WI38 (cell line): ENCODE results near the gene FOXN3.

Source experiments
- H3K4me3 ChIP-seq: 2 replicates; pipeline ENCODE4 v1.5.1; 2011; ENCODE audit warnings: low read depth, mild to moderate bottlenecking, control low read depth, low read length
- TF ChIP-seq, protein P1 (sequence below): IDR thresholded peaks from 2 replicates; pipeline ENCODE4 v1.5.1; 2012; ENCODE audit warnings: low read depth, mild to moderate bottlenecking, control low read depth, low read length

Gene FOXN3

DNA sequence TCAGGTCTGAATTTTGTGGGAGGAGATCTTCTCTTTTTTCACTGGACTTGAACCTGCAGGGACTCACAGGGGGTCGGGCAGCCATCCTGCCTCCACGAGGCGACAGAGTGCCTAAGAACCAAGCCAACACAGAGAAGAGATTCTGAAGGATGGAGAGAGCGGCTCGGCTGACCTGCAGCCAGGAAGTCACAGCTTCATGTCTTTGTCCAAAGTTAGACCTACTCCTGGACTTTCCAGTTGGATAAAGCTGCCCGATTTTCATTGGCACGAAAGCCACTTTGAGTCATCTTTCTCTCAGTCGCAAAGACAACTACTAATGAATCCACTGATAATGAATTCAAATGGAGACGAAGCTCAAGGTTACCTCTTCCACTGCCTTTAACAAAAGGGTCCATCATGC is 106.8 kb downstream of the FOXN3 start:
- TF ChIP-seq, protein P1, sequence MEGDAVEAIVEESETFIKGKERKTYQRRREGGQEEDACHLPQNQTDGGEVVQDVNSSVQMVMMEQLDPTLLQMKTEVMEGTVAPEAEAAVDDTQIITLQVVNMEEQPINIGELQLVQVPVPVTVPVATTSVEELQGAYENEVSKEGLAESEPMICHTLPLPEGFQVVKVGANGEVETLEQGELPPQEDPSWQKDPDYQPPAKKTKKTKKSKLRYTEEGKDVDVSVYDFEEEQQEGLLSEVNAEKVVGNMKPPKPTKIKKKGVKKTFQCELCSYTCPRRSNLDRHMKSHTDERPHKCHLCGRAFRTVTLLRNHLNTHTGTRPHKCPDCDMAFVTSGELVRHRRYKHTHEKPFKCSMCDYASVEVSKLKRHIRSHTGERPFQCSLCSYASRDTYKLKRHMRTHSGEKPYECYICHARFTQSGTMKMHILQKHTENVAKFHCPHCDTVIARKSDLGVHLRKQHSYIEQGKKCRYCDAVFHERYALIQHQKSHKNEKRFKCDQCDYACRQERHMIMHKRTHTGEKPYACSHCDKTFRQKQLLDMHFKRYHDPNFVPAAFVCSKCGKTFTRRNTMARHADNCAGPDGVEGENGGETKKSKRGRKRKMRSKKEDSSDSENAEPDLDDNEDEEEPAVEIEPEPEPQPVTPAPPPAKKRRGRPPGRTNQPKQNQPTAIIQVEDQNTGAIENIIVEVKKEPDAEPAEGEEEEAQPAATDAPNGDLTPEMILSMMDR = no peak
- no peak overlapping the region for H3K4me3 ChIP-seq

DNA sequence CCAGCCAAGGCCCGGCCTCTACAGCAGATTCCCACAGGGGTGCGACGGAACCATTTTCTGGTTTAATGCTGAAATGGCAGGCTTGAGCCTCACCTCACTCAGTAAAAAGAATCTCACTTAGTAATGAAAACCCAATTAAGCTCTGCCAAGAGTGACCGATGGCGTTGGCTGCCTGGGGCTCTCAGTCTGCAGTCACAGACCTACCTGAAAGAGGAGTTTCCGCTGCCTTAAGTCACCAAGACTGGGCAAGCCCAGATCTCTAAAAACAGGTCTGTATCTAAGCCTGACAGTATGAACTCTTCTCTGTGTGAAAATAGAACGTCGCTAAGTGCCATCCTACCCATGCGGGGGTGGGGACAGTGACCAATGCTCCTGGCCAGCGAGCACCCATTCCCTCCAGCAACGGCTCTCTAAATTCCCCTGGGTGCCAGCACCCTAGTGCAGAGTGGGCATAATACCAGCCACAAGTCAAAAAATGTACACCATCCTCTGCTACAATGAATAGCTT is 107.3 kb downstream of the FOXN3 start:
- H3K4me3 ChIP-seq = no peak overlapping the region
- TF ChIP-seq, protein P1 = no peak

DNA sequence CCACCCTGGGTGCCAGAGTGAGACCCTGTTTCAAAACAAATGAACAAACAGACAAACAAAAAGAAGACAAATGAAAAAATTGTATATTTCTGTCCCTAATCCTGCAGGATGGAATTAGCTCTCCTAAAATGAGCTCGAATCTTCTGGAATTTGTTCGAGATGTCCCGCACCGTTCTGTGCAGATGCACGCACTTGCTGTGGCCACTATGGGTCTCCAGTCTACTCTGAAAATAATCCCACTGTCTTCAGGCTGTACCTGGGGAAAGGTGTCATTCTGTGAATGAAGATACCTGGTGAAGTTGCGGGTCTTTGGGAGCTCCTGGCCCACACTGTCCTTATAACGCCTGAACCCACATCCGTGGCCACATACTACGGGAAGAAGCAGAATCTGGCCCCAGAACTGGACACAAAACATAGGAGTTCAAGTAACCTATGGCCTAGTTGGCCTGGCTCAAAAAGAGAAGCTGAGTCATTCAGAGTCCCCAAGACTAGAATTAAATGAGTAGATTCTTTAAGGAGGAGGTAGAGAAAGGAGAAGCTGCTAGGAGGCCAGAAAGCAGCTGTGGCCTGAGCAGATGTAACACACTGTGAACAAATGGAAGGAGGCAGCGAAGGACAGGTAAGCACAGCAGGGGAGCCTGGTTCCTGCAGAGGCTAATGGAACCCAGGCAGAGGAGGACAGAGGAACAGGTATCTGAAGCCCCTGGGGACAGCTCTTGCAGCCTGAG is 108.6 kb downstream of the FOXN3 start:
- H3K4me3 ChIP-seq = no peak overlapping the region
- TF ChIP-seq, protein P1 = no peak

DNA sequence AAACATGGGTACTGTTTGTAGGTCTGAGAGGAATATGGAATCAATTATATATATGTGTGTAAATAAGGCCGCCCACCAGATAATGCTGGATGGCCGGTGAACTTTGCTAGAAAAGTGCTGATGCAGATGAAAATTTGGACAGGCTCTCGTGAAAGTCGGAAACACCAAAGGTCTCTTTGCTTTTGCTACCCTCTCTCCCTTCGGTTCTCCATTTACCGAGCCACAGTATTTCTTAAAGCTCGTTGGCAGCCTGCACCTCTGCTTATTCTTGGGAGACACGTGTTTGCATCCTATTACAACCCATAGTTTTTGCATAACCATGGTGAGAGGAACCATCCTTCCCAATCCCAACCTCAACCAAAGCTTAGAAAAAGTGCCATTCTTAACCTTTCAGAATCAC is 109.6 kb downstream of the FOXN3 start:
- TF ChIP-seq, protein P1 = no peak
- H3K4me3 ChIP-seq = no peak overlapping the region

DNA sequence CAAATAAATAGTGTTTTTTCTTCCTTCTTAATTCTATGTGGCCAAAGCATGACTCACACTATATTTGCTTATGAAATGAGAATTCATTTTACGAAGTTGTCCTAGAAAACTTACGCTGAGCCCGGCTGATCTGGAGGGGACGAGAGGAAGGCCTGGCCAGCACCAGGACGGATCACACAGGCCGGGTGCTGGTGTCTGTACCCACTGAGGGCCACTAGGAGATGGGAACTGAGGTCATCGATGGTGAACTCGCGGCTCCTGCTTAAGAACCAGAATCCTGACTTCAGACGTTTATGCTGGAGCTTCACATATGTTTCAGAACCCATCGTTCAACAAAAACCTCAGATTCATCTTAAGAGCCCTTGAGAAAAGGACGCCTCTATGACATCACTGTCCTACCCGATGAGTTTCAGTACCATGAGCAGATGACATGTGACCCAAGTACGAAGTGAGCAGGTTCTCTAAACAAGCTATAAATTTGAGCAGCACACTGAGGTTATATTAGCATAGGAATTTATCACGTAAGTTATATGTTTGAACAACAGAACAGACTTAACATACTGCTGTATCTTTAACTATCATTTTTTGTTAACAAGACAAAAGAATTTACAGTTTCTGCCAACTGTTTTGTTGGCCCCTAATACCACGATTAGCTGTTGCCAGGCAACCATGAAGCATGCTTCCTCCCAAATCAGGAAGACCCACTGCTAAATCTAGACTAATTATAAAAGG is 111.9 kb downstream of the FOXN3 start:
- H3K4me3 ChIP-seq = no peak overlapping the region
- TF ChIP-seq, protein P1 = no peak

DNA sequence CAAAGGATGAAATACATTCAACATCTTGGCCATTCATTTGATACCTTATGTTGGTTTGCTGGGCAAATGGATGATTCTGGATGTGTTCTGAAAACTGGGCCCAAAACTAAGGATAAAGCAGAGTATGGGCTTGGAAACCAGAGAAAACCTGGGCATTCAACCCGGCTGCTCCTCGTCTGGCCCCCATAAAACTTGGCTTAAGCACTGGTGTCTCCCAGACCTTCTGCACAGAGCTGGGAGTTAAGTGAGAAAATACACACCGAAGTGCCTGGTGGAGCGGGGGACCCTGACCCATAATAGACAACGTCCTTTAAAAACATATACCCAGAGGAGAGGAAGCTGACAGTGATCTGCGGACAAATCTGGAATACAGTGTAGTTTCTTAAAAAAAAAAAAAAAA is 112.5 kb downstream of the FOXN3 start:
- peak overlapping the region; percentile 48 for H3K4me3 ChIP-seq
- TF ChIP-seq, protein P1 = no peak
